Chondrocyte (in vitro differentiated cells): ENCODE results near the gene GREB1L. TPM values are rescaled to one million over a fixed set of nuclear protein-coding genes. Genes with fewer than 3 reads are reported as not detected.
"Not testable (repeated sequence)": the region's sequence is repeated elsewhere in the genome, so short reads cannot be mapped to it uniquely, and the experiment has no call there.

ENCODE experiments used
- DNase-seq: peaks from one replicate; pipeline ENCODE4 v3.0.0; 2021; ENCODE audit warnings: mixed read lengths, low spot score
- H3K27ac Mint-ChIP-seq: one replicate; pipeline ENCODE4 v1.8.0; 2021; ENCODE audit warnings: mild to moderate bottlenecking, moderate library complexity, mixed read lengths; ENCODE audit not compliant: unreplicated experiment
- H3K27me3 Mint-ChIP-seq: 2 replicates; pipeline ENCODE4 v1.8.0; 2021; ENCODE audit warnings: low read depth, mixed read lengths
- H3K36me3 Mint-ChIP-seq: 2 replicates; pipeline ENCODE4 v1.8.0; 2021; ENCODE audit warnings: low read depth, mixed read lengths
- H3K4me1 Mint-ChIP-seq: 2 replicates; pipeline ENCODE4 v1.8.0; 2021; ENCODE audit warnings: low read depth, mild to moderate bottlenecking, mixed read lengths
- H3K4me3 Mint-ChIP-seq: one replicate; pipeline ENCODE4 v1.8.0; 2021; ENCODE audit warnings: mild to moderate bottlenecking, moderate library complexity, mixed read lengths; ENCODE audit not compliant: unreplicated experiment
- H3K9me3 Mint-ChIP-seq: 2 replicates; pipeline ENCODE4 v1.8.0; 2021; ENCODE audit warnings: low read depth, mixed read lengths
- total RNA-seq: library from RNA; stranded (reverse); gene quantifications from 3 replicates; pipeline ENCODE4 v1.2.1, GENCODE V29; 2021
- TF ChIP-seq, protein P1 (sequence below): fragments of 200-600 bp; sonication (generic); IDR thresholded peaks from 2 replicates; pipeline ENCODE4 v1.5.0; 2021; ENCODE audit warnings: antibody characterized with exemption, mild to moderate bottlenecking, moderate library complexity

Gene GREB1L
- total RNA-seq, 1 donor from 2014 or later = 2.4 TPM

DNA sequence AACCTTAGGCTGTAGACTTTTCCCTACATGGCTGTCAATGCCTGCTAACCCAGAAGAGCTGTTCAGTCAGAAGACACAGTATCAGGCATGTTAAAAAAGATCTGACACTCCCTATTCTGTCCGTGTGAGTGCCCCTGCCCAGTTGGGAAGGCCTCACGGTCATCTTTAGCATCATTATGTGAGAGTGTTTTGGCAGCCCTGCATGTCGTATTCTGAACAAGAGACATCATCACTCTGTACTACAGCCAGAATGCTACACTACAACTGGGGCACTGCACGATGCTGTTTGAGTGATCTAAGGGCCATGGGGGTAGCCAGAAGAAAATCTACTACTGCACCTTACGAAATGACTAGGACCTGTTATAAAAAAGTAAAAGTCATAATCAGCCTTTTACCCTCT lies 67.2 kb downstream of the GREB1L start:
- no peak for DNase-seq
- no peak overlapping the region for H3K27ac Mint-ChIP-seq
- H3K36me3 Mint-ChIP-seq = peaks cover 2% of the 10 kb centered on the region
- TF ChIP-seq, protein P1, sequence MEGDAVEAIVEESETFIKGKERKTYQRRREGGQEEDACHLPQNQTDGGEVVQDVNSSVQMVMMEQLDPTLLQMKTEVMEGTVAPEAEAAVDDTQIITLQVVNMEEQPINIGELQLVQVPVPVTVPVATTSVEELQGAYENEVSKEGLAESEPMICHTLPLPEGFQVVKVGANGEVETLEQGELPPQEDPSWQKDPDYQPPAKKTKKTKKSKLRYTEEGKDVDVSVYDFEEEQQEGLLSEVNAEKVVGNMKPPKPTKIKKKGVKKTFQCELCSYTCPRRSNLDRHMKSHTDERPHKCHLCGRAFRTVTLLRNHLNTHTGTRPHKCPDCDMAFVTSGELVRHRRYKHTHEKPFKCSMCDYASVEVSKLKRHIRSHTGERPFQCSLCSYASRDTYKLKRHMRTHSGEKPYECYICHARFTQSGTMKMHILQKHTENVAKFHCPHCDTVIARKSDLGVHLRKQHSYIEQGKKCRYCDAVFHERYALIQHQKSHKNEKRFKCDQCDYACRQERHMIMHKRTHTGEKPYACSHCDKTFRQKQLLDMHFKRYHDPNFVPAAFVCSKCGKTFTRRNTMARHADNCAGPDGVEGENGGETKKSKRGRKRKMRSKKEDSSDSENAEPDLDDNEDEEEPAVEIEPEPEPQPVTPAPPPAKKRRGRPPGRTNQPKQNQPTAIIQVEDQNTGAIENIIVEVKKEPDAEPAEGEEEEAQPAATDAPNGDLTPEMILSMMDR = no peak
- peaks cover 11% of the 10 kb centered on the region for H3K27me3 Mint-ChIP-seq
- H3K9me3 Mint-ChIP-seq = no peaks in the 10 kb centered on the region
- H3K4me1 Mint-ChIP-seq = no peaks in the 10 kb centered on the region
- no peak overlapping the region for H3K4me3 Mint-ChIP-seq

DNA sequence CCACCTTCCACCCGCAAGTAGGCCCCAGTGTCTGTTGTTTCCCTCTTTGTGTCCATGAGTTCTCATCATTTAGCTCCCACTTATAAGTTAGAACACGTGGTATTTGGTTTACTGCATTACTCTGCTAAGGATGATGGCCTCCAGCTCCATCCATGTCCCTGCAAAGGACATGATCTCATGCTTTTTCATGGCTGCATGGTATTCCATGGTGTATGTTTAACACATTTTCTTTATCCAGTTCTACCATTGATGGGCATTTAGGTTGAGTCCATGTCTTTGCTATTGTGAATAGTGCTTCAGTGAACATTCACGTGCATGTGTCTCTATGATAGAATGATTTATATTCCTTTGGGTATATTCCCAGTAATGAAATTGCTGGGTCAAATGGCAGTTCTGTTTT lies 69.9 kb downstream of the GREB1L start:
- not testable (repeated sequence) for DNase-seq, H3K36me3 Mint-ChIP-seq, H3K27me3 Mint-ChIP-seq, H3K9me3 Mint-ChIP-seq, H3K27ac Mint-ChIP-seq, H3K4me3 Mint-ChIP-seq
- peaks cover 16% of the 10 kb centered on the region for H3K4me1 Mint-ChIP-seq

DNA sequence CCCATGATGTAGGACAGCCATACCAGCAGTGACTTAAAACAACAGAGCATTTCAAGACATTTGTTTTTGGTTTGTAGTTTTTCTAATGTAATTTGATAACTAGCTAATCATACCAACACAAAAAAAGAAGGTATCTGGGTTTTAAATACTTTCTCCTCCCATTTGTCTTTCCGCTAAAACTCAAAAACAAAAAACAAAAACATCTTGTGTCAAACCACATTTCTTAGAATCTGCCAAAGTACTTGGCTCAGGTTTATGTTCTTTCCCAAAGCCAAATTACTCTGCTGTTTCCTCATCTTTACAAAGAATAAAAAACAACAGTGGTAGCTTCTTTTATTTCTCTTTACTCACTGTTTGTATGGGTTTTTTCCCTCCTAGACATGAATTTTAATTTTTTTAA lies 71.5 kb downstream of the GREB1L start:
- TF ChIP-seq, protein P1 = no peak
- Mint-ChIP-seq H3K4me3 (no peak overlapping the region), H3K27me3 (peaks cover 4% of the 10 kb centered on the region), H3K4me1 (peaks cover 16% of the 10 kb centered on the region), H3K9me3 (no peaks in the 10 kb centered on the region), H3K27ac (no peak overlapping the region), H3K36me3 (peaks cover 2% of the 10 kb centered on the region)
- DNase-seq = no peak

DNA sequence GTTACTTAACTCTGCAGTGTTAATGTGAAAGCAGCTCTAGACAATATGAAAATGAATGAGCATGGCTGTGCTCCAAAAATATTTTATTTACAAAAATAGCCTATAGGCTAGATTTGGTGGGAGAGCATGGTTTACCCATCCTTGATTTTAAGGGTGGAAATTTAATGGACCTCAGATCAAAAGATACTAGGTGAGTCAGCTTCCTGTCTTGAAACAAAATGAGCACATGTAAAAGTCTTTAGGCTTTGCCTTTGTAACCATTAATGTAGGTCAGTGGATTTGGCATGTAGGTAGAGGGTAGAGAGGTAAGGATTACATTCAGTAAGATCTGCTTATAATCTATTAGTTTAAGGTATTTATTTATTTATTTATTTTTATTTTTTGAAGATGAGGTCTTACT lies 72.7 kb downstream of the GREB1L start:
- Mint-ChIP-seq H3K4me1 (peaks cover 16% of the 10 kb centered on the region), H3K9me3 (no peaks in the 10 kb centered on the region), H3K36me3 (no peaks in the 10 kb centered on the region), H3K27me3 (no peaks in the 10 kb centered on the region), H3K27ac (no peak overlapping the region), H3K4me3 (no peak overlapping the region)
- no peak for DNase-seq
- TF ChIP-seq, protein P1 = no peak

- not testable (repeated sequence) for H3K36me3 Mint-ChIP-seq, H3K27me3 Mint-ChIP-seq, H3K4me3 Mint-ChIP-seq, H3K9me3 Mint-ChIP-seq, DNase-seq
- H3K27ac Mint-ChIP-seq = peak overlapping the region; percentile 12
- H3K4me1 Mint-ChIP-seq = peaks cover 16% of the 10 kb centered on the region
These were observed 73.1 kb downstream of the GREB1L start for GRCh38 chr18:21315126-21315525.

DNA sequence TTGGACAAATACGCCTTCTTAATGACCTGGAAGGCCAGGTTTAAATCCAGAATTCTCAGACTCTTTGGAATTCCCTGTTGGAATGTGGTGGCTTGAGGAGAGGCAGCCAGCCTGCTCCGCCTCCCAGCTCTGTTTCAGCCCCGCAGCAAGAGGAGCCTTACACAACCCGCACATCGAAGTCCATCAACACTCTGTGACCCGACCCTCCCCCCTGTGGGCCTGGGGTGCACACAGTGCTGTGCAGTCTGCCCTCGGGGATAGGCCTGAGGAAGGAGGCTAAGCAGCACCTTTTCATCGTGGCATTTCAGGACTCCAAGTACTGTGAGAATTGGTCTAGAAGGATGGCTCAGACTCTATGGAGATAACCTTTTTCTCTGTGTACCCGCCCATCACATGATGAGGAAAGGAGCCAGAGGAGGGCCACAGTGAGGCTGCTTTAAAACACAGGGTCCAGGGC lies 73.7 kb downstream of the GREB1L start:
- Mint-ChIP-seq H3K36me3 (no peaks in the 10 kb centered on the region), H3K4me3 (no peak overlapping the region), H3K4me1 (peaks cover 16% of the 10 kb centered on the region), H3K27ac (peak overlapping the region; percentile 81), H3K9me3 (peaks cover 5% of the 10 kb centered on the region), H3K27me3 (no peaks in the 10 kb centered on the region)
- TF ChIP-seq, protein P1 = no peak
- no peak for DNase-seq
